ENCODE results near the gene CCT4. TPM values are rescaled to one million over a fixed set of nuclear protein-coding genes. Genes with fewer than 3 reads are reported as not detected.

Gene CCT4
- polyA plus RNA-seq, 1 donor (not counting 4 experiments of a cell fraction or from before 2014, with no cell fraction given) = 227 TPM

DNA sequence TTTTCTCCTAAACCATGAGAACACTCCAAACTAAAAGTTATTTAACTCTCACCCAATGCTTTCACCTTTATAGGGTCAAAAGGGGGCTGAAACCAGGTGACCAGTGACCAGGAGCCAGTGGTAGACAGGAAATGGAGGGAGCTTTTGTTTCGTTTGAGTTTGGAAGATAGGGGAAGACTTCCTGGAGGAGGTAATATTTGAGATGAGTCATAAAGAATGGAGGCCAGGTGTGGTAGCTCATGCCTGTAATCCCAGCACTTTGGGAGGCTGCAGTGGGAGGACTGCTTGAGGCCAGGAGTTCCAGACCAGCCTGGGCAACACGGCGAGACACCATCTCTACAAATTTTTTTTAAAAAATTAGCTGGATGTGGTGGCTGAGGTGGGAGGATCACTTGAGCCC, 43.1 kb downstream of the CCT4 start:
- no peaks in the 10 kb centered on the region for H3K79me2 ChIP-seq (ENCODE audit: control insufficient read depth, insufficient read depth, low read length)
- H3K9me3 ChIP-seq (ENCODE audit: control insufficient read depth, low read depth, low read length) = no peaks in the 10 kb centered on the region
- H3K9me1 ChIP-seq (ENCODE audit: control insufficient read depth, extremely low read depth, insufficient read depth, low read length) = no peaks in the 10 kb centered on the region
- no peak overlapping the region for H3K9ac ChIP-seq (ENCODE audit: control insufficient read depth, extremely low read depth, insufficient read depth, low read length)
- H3K27me3 ChIP-seq (ENCODE audit: control insufficient read depth, extremely low read depth, insufficient read depth, low read length) = no peaks in the 10 kb centered on the region
- H3K27ac ChIP-seq (ENCODE audit: control insufficient read depth, insufficient read depth, low read length) = no peak overlapping the region
- dilution Hi-C loops (cut with MboI; ENCODE audit: extremely low pct_ligation_motif_present, low sequenced_read_pairs) = no loop called here
- no peak for TF ChIP-seq EZH2 (IDR thresholded peaks at IDR 0.05; ENCODE audit: low read length)
- no peak for TF ChIP-seq CTCF (optimal IDR thresholded peaks at IDR 0.05 in 1 of 3, IDR thresholded peaks at IDR 0.05 in 1 of 3, conservative IDR thresholded peaks at IDR 0.05 in 1 of 3; ENCODE audit: extremely low read depth in 1 of 3, insufficient read depth in 2 of 3, low read length in 3 of 3)
- H3K4me3 ChIP-seq (ENCODE audit: control insufficient read depth in 2 of 3, extremely low read depth in 1 of 3, insufficient read depth in 2 of 3, low read depth in 1 of 3, low read length in 3 of 3) = no peak overlapping the region
- no peaks in the 10 kb centered on the region for H3K4me1 ChIP-seq (ENCODE audit: control insufficient read depth, extremely low read depth, insufficient read depth, low read length)
- no peaks in the 10 kb centered on the region for H3K36me3 ChIP-seq (ENCODE audit: control insufficient read depth in 2 of 2, extremely low read depth in 1 of 2, insufficient read depth in 2 of 2, low read length in 2 of 2)
- FAIRE-seq = no peak
- no peaks in the 10 kb centered on the region for H4K20me1 ChIP-seq (ENCODE audit: control insufficient read depth, extremely low read depth, insufficient read depth, low read length)
- H3K4me2 ChIP-seq (ENCODE audit: control insufficient read depth, extremely low read depth, insufficient read depth, low read depth, low read length) = no peak overlapping the region
- DNase-seq (ENCODE audit: low read depth, low spot score) = no peak
- H2AFZ ChIP-seq (ENCODE audit: control insufficient read depth, low read length) = no peak overlapping the region

DNA sequence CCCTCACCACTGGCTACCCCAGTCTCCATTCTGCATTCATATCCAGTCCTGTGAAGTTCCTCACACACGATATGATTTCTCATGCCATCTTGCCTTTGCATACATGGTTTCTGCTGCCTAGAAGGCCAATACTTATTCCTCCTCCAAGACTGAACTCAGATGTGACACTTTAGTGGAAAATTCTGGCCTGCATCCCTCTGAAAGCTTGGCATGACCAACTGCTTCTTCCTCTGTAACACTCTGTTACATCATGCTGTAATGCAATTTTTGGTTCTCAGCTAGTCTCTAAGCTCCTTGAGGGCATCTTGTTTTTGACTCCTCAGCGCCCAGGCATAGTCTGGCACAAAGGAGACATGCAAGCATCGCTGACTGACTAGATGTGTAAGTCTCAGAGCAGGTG, 47.2 kb downstream of the CCT4 start:
- no peak overlapping the region for H3K27ac ChIP-seq (ENCODE audit: control insufficient read depth, insufficient read depth, low read length)
- no peaks in the 10 kb centered on the region for H4K20me1 ChIP-seq (ENCODE audit: control insufficient read depth, extremely low read depth, insufficient read depth, low read length)
- DNase-seq (ENCODE audit: low read depth, low spot score) (no peak), FAIRE-seq (no peak)
- dilution Hi-C loops (cut with MboI; ENCODE audit: extremely low pct_ligation_motif_present, low sequenced_read_pairs) = no loop called here
- TF ChIP-seq EZH2 (IDR thresholded peaks at IDR 0.05; ENCODE audit: low read length) (no peak), CTCF (optimal IDR thresholded peaks at IDR 0.05 in 1 of 3, IDR thresholded peaks at IDR 0.05 in 1 of 3, conservative IDR thresholded peaks at IDR 0.05 in 1 of 3; ENCODE audit: extremely low read depth in 1 of 3, insufficient read depth in 2 of 3, low read length in 3 of 3) (no peak)
- no peaks in the 10 kb centered on the region for H3K9me1 ChIP-seq (ENCODE audit: control insufficient read depth, extremely low read depth, insufficient read depth, low read length)
- no peaks in the 10 kb centered on the region for H3K36me3 ChIP-seq (ENCODE audit: control insufficient read depth in 2 of 2, extremely low read depth in 1 of 2, insufficient read depth in 2 of 2, low read length in 2 of 2)
- H3K9me3 ChIP-seq (ENCODE audit: control insufficient read depth, low read depth, low read length) = no peaks in the 10 kb centered on the region
- no peak overlapping the region for H3K9ac ChIP-seq (ENCODE audit: control insufficient read depth, extremely low read depth, insufficient read depth, low read length)
- no peaks in the 10 kb centered on the region for H3K4me1 ChIP-seq (ENCODE audit: control insufficient read depth, extremely low read depth, insufficient read depth, low read length)
- no peak overlapping the region for H3K4me3 ChIP-seq (ENCODE audit: control insufficient read depth in 2 of 3, extremely low read depth in 1 of 3, insufficient read depth in 2 of 3, low read depth in 1 of 3, low read length in 3 of 3)
- H2AFZ ChIP-seq (ENCODE audit: control insufficient read depth, low read length) = no peak overlapping the region
- H3K79me2 ChIP-seq (ENCODE audit: control insufficient read depth, insufficient read depth, low read length) = no peaks in the 10 kb centered on the region
- no peaks in the 10 kb centered on the region for H3K27me3 ChIP-seq (ENCODE audit: control insufficient read depth, extremely low read depth, insufficient read depth, low read length)
- no peak overlapping the region for H3K4me2 ChIP-seq (ENCODE audit: control insufficient read depth, extremely low read depth, insufficient read depth, low read depth, low read length)

Measured in keratinocyte (primary cell).